HCT116 (cell line): ENCODE results near the gene RAC2. TPM values are rescaled to one million over a fixed set of nuclear protein-coding genes. Genes with fewer than 3 reads are reported as not detected.

Experiments used
- ATAC-seq: fragments of 200-7000 bp; cut with Tn5 transposase; 2 replicates; pipeline ENCODE4 v1.9.1; 2020; ENCODE audit warnings: mild to moderate bottlenecking, moderate library complexity
- BruUV-seq: library from RNA; stranded (reverse); fragments of 400-500 nt; replicated peaks from 2 replicates; lab custom pipeline; 2021; lab: Mats Ljungman, UMichigan
- CTCF ChIA-PET: fragments of 300-600 bp; sonication (Branson Sonifier 250); formaldehyde crosslinking; loops from one replicate; lab custom pipeline; 2021; ENCODE audit warnings: antibody characterized with exemption; lab: Charles Lee
- POLR2A ChIA-PET: fragments of 300-600, 350-600 bp; sonication (Branson Sonifier 250); formaldehyde crosslinking; loops from one replicate; lab custom pipeline; 2021; ENCODE audit warnings: antibody characterized with exemption; lab: Charles Lee
- RAD21 ChIA-PET, 2 experiments: fragments of 300-600 bp; sonication (Branson Sonifier 250); formaldehyde crosslinking; loops; one replicate each; lab custom pipeline; 2023; ENCODE audit warnings: low total read pairs in 2 of 2; ENCODE audit not compliant: uncharacterized antibody in 2 of 2, unreplicated experiment in 2 of 2, low non-redundant PET in 1 of 2; lab: Charles Lee
- DNase-seq: peaks from one replicate; pipeline ENCODE4 v3.0.0-alpha.2; 2010; ENCODE audit warnings: low read depth, low spot score
- H2AFZ ChIP-seq: fragments of 200-600 bp; shearing (Covaris generic), sonication (generic); 2 replicates; pipeline ENCODE4 v1.6.1; 2017; ENCODE audit warnings: low read depth, mixed run types, mixed read lengths, antibody characterized with exemption, low read length; ENCODE audit not compliant: poor library complexity, severe bottlenecking
- H3K27ac ChIP-seq: 2 replicates; pipeline ENCODE4 v1.5.1; 2012; ENCODE audit warnings: low read depth, low read length
- H3K27me3 ChIP-seq: fragments of 200-600 bp; sonication (generic); 2 replicates; pipeline ENCODE4 v1.6.1; 2016; ENCODE audit warnings: mixed run types, low read length, mixed read lengths; ENCODE audit not compliant: insufficient read depth
- H3K36me3 ChIP-seq, 2 experiments: fragments of 200-500 bp in 1 of 2; fragments of 200-600 bp in 1 of 2; sonication (Bioruptor generic) in 1 of 2; sonication (generic) in 1 of 2; 2 replicates each; pipeline versions ENCODE4 v1.5.1 to v1.6.1; 2014 to 2016; ENCODE audit warnings: low read length in 2 of 2, inconsistent platforms in 1 of 2, mixed read lengths in 1 of 2, mixed run types in 1 of 2; ENCODE audit not compliant: insufficient read depth in 2 of 2, control insufficient read depth in 1 of 2
- H3K4me1 ChIP-seq, 2 experiments: fragments of 200-600 bp in 1 of 2; sonication (generic) in 1 of 2; 2 replicates each; pipeline versions ENCODE4 v1.5.1 to v1.6.1; 2012 to 2017; ENCODE audit warnings: low read length in 2 of 2, inconsistent platforms in 1 of 2, mild to moderate bottlenecking in 1 of 2, mixed read lengths in 1 of 2, mixed run types in 1 of 2, moderate library complexity in 1 of 2; ENCODE audit not compliant: insufficient read depth in 2 of 2, control insufficient read depth in 1 of 2
- H3K4me2 ChIP-seq: fragments of 200-600 bp; sonication (generic); 2 replicates; pipeline ENCODE4 v1.6.1; 2017; ENCODE audit warnings: mixed run types, low read length, mixed read lengths
- H3K4me3 ChIP-seq, 2 experiments: fragments of 200-600 bp in 1 of 2; sonication (generic) in 1 of 2; replicated peaks in 1 of 2; 2 replicates each; pipeline ENCODE4 v1.5.1; 2011 to 2016; ENCODE audit warnings: low read length in 2 of 2, control low read depth in 1 of 2, low read depth in 1 of 2, mild to moderate bottlenecking in 1 of 2, mixed read lengths in 1 of 2, mixed run types in 1 of 2
- H3K79me2 ChIP-seq: fragments of 200-600 bp; sonication (generic); 2 replicates; pipeline ENCODE4 v1.6.1; 2017; ENCODE audit warnings: mild to moderate bottlenecking, mixed run types, low read length, moderate library complexity, mixed read lengths; ENCODE audit not compliant: insufficient read depth
- H3K9ac ChIP-seq: fragments of 200-600 bp; sonication (generic); 2 replicates; pipeline ENCODE4 v1.6.1; 2016; ENCODE audit warnings: low read length, mixed read lengths
- H3K9me2 ChIP-seq: fragments of 200-600 bp; sonication (generic), shearing (Covaris generic); 2 replicates; pipeline ENCODE4 v1.6.1; 2017; ENCODE audit warnings: mixed run types, mild to moderate bottlenecking, moderate library complexity; ENCODE audit not compliant: insufficient read depth
- H3K9me3 ChIP-seq, 2 experiments: fragments of 200-500 bp in 1 of 2; fragments of 200-600 bp in 1 of 2; sonication (Bioruptor generic) in 1 of 2; sonication (generic) in 1 of 2; 2 replicates each; pipeline ENCODE4 v1.6.1; 2014 to 2017; ENCODE audit warnings: low read length in 2 of 2, mixed read lengths in 2 of 2, inconsistent platforms in 1 of 2, low read depth in 1 of 2, mild to moderate bottlenecking in 1 of 2, mixed run types in 1 of 2, moderate library complexity in 1 of 2; ENCODE audit not compliant: control insufficient read depth in 1 of 2, insufficient read depth in 1 of 2
- H4K20me1 ChIP-seq: fragments of 200-600 bp; sonication (generic), shearing (Covaris generic); 2 replicates; pipeline ENCODE4 v1.6.1; 2017; ENCODE audit warnings: mixed run types, mild to moderate bottlenecking, moderate library complexity; ENCODE audit not compliant: insufficient read depth
- ATF3 ChIP-seq: IDR thresholded peaks from 2 replicates; pipeline ENCODE4 v1.6.1; 2012
- CBX3 ChIP-seq: IDR thresholded peaks from 2 replicates; pipeline ENCODE4 v1.6.1; 2012; ENCODE audit warnings: low read depth
- EZH2 ChIP-seq: fragments of 200-600 bp; sonication (generic); IDR thresholded peaks from 2 replicates; pipeline ENCODE4 v1.6.1; 2017; ENCODE audit warnings: antibody characterized with exemption, mixed run types
- EZH2phosphoT487 ChIP-seq: fragments of 200-600 bp; IDR thresholded peaks from 2 replicates; pipeline ENCODE4 v1.6.1; 2018; ENCODE audit warnings: antibody characterized with exemption, borderline replicate concordance
- JUND ChIP-seq: IDR thresholded peaks from 2 replicates; pipeline ENCODE4 v1.6.1; 2012
- POLR2AphosphoS5 ChIP-seq: IDR thresholded peaks from 2 replicates; pipeline ENCODE4 v1.6.1; 2011; ENCODE audit warnings: mild to moderate bottlenecking, low read depth, low read length, moderate library complexity
- RAD21 ChIP-seq: IDR thresholded peaks from 2 replicates; pipeline ENCODE4 v1.6.1; 2012; ENCODE audit warnings: low read depth, mild to moderate bottlenecking
- YY1 ChIP-seq: IDR thresholded peaks from 2 replicates; pipeline ENCODE4 v1.6.1; 2011; ENCODE audit warnings: low read length, low read depth, moderate library complexity, mild to moderate bottlenecking; ENCODE audit not compliant: insufficient replicate concordance; ENCODE audit errors: extremely low read depth
- ZBTB33 ChIP-seq: IDR thresholded peaks from 2 replicates; pipeline ENCODE4 v1.6.1; 2011; ENCODE audit warnings: mild to moderate bottlenecking, low read length, moderate library complexity; ENCODE audit not compliant: insufficient replicate concordance; ENCODE audit errors: extremely low read depth
- ZFX ChIP-seq: fragments of 450-650 bp; IDR thresholded peaks from 2 replicates; pipeline ENCODE4 v1.6.1; 2017
- intact Hi-C: fragments of 100-400 bp; cut with micrococcal nuclease; formaldehyde crosslinking; loops from 2 replicates; pipeline ENCODE4 v1.10.0; 2022
- total RNA-seq: library from RNA; stranded (reverse); gene quantifications from one replicate; pipeline ENCODE4 v1.2.1, GENCODE V29; 2021; ENCODE audit not compliant: unreplicated experiment

RAC2 gene
- total RNA-seq, 1 experiment from 2014 or later = 62.0 TPM

GRCh38 chr22:37221424-37222333 lies 22.4 kb downstream of the RAC2 start:
- RAD21 ChIA-PET = no interaction called here
- BruUV-seq = no TSS peak
- POLR2A ChIA-PET = no interaction called here
- H3K9ac ChIP-seq = no peak overlapping the region
- TF ChIP-seq JUND = no peak
- TF ChIP-seq RAD21 = no peak
- TF ChIP-seq YY1 = no peak
- no peak for TF ChIP-seq ZFX
- TF ChIP-seq ATF3 = no peak
- no peak for TF ChIP-seq POLR2AphosphoS5
- no peak for TF ChIP-seq CBX3
- no peak for TF ChIP-seq EZH2phosphoT487
- TF ChIP-seq ZBTB33 = no peak
- TF ChIP-seq EZH2 = no peak
- no peaks in the 10 kb centered on the region for H3K27me3 ChIP-seq
- peaks cover 0 to 5% of the 10 kb centered on the region in 2 experiments; a peak in 2 of 4 replicates for H3K4me1 ChIP-seq
- H3K79me2 ChIP-seq = no peaks in the 10 kb centered on the region
- H3K4me2 ChIP-seq = no peak overlapping the region
- H3K9me3 ChIP-seq = peaks cover 0 to 6% of the 10 kb centered on the region in 2 experiments; a peak in 1 of 4 replicates
- ATAC-seq (no peak), DNase-seq (no peak)
- no peaks in the 10 kb centered on the region for H3K9me2 ChIP-seq
- H2AFZ ChIP-seq = no peak overlapping the region
- CTCF ChIA-PET = no interaction called here
- intact Hi-C loops = no loop called here
- no peak overlapping the region for H3K4me3 ChIP-seq
- H4K20me1 ChIP-seq = no peaks in the 10 kb centered on the region
- H3K27ac ChIP-seq = no peak overlapping the region
- peaks cover 0 to 7% of the 10 kb centered on the region in 2 experiments; a peak in 1 of 4 replicates for H3K36me3 ChIP-seq
